Natural killer cell treated with Interleukin-12 subunit alpha and Interleukin-12 subunit beta and Interleukin-15 and Interleukin-18, amount 100 ng/mL, for 72 hours (primary cell): ENCODE measurements around the gene HS6ST1. TPM values are rescaled to one million over a fixed set of nuclear protein-coding genes. Genes with fewer than 3 reads are reported as not detected.

Source experiments
- ATAC-seq, 2 donors: fragments of 150-1000 bp; cut with Tn5 transposase in 1 of 2; sonication (Bioruptor Pico), chemical (Tn5 transposase) in 1 of 2; 2 replicates each; pipeline ENCODE4 v1.10.0; 2021
- DNase-seq: peaks from one replicate; pipeline ENCODE4 v3.0.0; 2022; ENCODE audit warnings: low spot score
- H3K27ac Mint-ChIP-seq, 2 donors: 1 replicate in 1 of 2; 2 replicates in 1 of 2; pipeline ENCODE4 v1.8.0; 2022; ENCODE audit warnings: mixed read lengths in 2 of 2, mild to moderate bottlenecking in 1 of 2, moderate library complexity in 1 of 2
- H3K27me3 Mint-ChIP-seq, 2 donors: 1 replicate in 1 of 2; 2 replicates in 1 of 2; pipeline ENCODE4 v1.8.0; 2022; ENCODE audit warnings: mixed read lengths in 2 of 2
- H3K36me3 Mint-ChIP-seq: one replicate; pipeline ENCODE4 v1.8.0; 2022; ENCODE audit warnings: mixed read lengths
- H3K4me1 Mint-ChIP-seq, 2 donors: 1 replicate in 1 of 2; 2 replicates in 1 of 2; pipeline ENCODE4 v1.8.0; 2022; ENCODE audit warnings: low read depth in 2 of 2, mixed read lengths in 2 of 2, mild to moderate bottlenecking in 1 of 2
- H3K4me3 Mint-ChIP-seq: one replicate; pipeline ENCODE4 v1.8.0; 2022; ENCODE audit warnings: mixed read lengths
- H3K9me3 Mint-ChIP-seq: 2 replicates; pipeline ENCODE4 v1.8.0; 2022; ENCODE audit warnings: mixed read lengths
- total RNA-seq, 2 donors: library from RNA; stranded (reverse); gene quantifications; one replicate each; pipeline ENCODE4 v1.2.3, GENCODE V29; 2022

The HS6ST1 gene
- total RNA-seq, 2 donors from 2014 or later: 17.5 to 25.5 TPM

DNA sequence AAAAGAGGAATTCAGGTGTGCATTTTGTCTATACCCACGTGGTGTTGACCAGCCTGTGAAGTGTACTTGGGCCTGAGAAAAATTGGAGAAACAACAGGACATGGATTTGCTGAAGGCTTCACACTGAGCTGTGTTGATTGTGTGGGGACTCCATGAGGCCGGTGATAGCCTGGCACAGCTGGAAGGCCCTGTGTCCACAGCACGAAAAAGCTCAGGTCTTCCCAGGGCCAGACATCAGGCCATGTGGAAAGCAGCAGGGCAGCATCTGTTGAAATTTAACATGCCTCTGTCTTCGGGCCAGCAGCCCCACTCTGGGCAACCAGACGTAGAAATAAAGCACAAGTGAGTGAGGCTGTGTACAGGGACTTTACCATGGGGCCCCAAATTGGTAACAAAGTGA, 84.1 kb downstream of the HS6ST1 start:
- Mint-ChIP-seq H3K27me3 (peaks cover 0 to 3% of the 10 kb centered on the region in 2 donors), H3K27ac (no peak overlapping the region), H3K9me3 (no peaks in the 10 kb centered on the region), H3K4me3 (no peak overlapping the region), H3K36me3 (no peaks in the 10 kb centered on the region), H3K4me1 (no peaks in the 10 kb centered on the region)
- DNase-seq (no peak), ATAC-seq (no peak)

DNA sequence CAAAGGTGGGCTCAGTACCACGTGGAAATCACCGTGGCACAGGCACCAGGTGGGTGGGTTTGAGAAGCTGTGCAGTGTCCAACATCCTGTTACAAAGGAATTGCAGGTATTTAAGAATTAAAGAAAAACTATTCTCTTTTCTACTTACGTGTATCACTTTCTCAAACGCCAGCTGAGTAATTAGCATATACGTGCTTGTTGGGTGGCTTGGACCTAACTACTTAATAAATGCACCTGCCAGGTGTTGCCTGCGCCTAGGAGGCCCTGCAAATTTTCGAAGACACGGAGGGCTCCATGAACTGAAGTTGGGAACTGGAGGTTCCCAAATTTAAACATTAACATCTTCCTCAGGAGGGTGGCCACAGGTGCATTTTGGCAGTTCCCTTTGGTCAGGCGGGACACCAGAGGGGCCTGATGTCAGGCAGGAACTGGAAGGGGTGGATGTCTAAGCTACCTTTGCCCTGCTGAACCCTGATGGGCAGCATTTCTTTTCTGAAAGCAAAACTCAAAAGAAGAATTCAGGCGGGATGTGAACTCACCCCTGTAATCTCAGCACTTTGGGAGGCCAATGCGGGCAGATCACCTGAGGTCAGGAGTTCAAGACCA, 84.8 kb downstream of the HS6ST1 start:
- Mint-ChIP-seq H3K27me3 (peaks cover 0 to 3% of the 10 kb centered on the region in 2 donors), H3K4me3 (peak overlapping the region; percentile 71), H3K4me1 (no peaks in the 10 kb centered on the region), H3K27ac (peak overlapping the region in 1 of 2 donors; percentile 75), H3K36me3 (no peaks in the 10 kb centered on the region), H3K9me3 (no peaks in the 10 kb centered on the region)
- DNase-seq (no peak), ATAC-seq (no peak)

DNA sequence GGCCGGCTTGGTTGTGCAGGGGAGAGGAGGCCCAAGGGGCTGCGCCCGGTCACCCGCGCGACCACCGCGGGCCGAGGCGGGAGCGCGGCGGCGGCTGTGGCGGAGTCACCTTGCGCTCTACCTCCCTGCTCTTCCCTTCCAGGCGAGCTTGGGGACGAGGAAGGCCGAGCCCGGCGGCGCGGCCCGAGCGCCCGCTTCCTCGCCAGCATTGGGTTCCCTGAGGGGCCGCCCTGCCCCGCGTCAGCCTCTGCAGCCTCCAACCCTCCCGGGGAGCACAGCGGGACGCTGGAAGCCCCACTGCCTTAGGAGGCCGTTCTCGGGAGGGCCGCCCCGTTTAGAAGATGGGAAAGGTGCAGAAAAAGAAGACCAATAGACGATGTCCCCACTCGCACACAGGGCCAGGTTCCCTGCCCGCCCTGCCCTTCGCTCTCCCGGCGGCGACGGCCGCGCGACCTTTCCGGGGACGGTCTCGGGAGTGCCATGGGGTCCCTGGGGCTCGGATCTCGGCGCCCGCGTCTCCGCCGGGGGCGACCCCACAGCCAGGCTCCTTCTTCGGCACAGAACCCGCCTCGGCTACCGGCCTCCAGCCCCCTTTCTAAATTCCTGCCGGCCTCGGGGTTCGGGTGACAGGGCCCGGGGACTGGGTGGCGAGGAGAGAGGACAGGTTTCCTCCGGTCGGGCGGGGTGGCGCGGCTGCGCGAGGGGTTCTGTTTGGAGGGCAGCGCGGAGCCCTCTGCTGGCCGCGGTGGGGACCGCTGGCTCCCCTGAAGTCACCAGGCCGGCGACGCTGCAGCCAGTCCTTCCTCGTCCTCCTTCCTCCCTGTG, 85.5 kb downstream of the HS6ST1 start:
- Mint-ChIP-seq H3K27ac (peak overlapping the region in 1 of 2 donors; percentile 75), H3K4me3 (peak overlapping the region; percentile 71)

DNA sequence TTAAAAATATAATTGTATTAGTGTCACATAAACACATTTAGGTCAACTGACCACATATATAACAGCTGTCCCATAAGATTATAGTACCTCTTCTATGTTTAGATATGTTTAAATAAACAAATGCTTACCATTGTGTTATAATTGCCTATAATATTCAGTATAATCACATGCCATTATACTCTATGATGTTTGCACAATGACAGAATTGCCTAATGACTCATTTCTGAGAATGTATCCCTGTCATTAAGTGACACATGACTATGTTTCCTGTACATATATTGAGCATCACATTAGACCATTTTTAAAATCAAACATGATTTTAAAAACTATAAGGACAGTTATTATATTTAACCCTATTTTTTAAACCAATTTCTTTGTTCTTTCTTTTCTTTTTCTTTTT, 89.8 kb downstream of the HS6ST1 start:
- H3K36me3 Mint-ChIP-seq: no peaks in the 10 kb centered on the region
- no peaks in the 10 kb centered on the region for H3K4me1 Mint-ChIP-seq
- peaks cover 0 to 2% of the 10 kb centered on the region in 2 donors for H3K27me3 Mint-ChIP-seq
- no peak overlapping the region for H3K27ac Mint-ChIP-seq
- DNase-seq: no peak
- H3K4me3 Mint-ChIP-seq: no peak overlapping the region
- ATAC-seq: no peak
- no peaks in the 10 kb centered on the region for H3K9me3 Mint-ChIP-seq

More for the DNA sequence above, 85.5 kb downstream of the HS6ST1 start:
- peak; percentile 89 for DNase-seq
- Mint-ChIP-seq H3K9me3 (no peaks in the 10 kb centered on the region), H3K27me3 (peaks cover 0 to 3% of the 10 kb centered on the region in 2 donors), H3K4me1 (no peaks in the 10 kb centered on the region), H3K36me3 (no peaks in the 10 kb centered on the region)
- ATAC-seq: peak; percentile 97

DNA sequence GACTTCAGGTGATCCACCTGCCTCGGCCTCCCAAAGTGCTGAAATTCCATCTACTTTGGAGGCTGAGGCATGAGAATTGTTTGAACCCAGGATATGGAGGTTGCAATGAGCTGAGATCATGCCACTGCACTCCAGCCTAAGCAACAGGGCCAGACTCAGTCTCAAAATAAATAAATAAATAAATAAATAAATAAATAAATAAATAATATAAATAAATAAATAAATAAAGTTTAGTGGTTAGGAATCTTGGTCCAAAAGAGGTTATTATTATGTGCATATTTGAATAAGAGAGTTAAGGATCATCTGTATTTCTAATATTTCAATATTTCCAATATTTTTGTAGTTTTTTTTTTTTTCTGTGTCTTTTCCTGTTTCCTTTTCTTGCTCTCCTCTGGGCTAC, 90.8 kb downstream of the HS6ST1 start:
- H3K4me1 Mint-ChIP-seq: no peaks in the 10 kb centered on the region
- H3K27me3 Mint-ChIP-seq: peaks cover 0 to 2% of the 10 kb centered on the region in 2 donors
- ATAC-seq (no peak), DNase-seq (no peak)
- H3K4me3 Mint-ChIP-seq: no peak overlapping the region
- no peak overlapping the region for H3K27ac Mint-ChIP-seq
- H3K36me3 Mint-ChIP-seq: no peaks in the 10 kb centered on the region
- H3K9me3 Mint-ChIP-seq: no peaks in the 10 kb centered on the region

DNA sequence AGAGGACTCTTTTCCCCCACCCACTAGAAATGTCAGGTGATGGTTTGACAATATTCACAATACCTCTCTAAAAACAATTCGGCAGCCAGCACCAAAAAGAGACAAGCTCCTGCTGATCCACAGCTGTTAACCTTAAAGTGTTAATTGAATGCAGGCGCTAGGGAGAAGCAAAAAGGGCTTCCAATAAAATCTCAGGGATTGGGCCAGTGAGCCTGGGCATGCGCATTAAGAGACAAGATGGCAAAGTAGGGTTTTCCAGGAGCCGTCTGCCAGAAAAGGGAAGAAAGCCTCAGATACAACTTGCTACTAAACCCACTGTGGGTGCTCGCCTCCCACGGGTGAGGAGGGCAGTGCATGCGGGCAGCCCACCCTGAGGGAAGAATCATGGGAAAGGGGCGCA, 98.8 kb downstream of the HS6ST1 start:
- H3K27ac Mint-ChIP-seq: no peak overlapping the region
- no peak overlapping the region for H3K4me3 Mint-ChIP-seq
- H3K9me3 Mint-ChIP-seq: no peaks in the 10 kb centered on the region

DNA sequence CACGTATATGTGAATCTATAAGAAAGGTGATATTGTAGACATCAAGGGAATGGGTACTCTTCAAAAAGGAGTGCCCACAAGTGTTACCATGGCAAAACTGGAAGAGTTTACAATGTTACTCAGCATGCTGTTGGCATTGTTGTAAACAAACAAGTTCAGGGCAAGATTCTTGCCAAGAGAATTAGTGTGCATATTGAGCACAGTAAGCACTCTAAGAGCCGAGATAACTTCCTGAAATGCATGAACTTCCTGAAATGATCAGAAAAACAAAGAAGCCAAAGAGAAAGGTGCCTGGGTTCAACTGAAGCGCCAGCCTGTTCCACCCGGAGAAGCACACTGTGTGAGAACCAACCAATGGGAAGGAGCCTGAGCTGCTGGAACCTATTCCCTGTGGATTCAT, 101.0 kb downstream of the HS6ST1 start:
- no peaks in the 10 kb centered on the region for H3K36me3 Mint-ChIP-seq
- H3K27ac Mint-ChIP-seq: no peak overlapping the region
- peaks cover 0 to 3% of the 10 kb centered on the region in 2 donors for H3K4me1 Mint-ChIP-seq
- peaks cover 4 to 7% of the 10 kb centered on the region in 2 donors for H3K27me3 Mint-ChIP-seq
- H3K9me3 Mint-ChIP-seq: no peaks in the 10 kb centered on the region
- no peak for ATAC-seq
- DNase-seq: no peak
- no peak overlapping the region for H3K4me3 Mint-ChIP-seq

More for the DNA sequence above, 98.8 kb downstream of the HS6ST1 start:
- no peaks in the 10 kb centered on the region for H3K36me3 Mint-ChIP-seq
- no peak for DNase-seq
- no peak for ATAC-seq
- H3K4me1 Mint-ChIP-seq: peaks cover 0 to 3% of the 10 kb centered on the region in 2 donors
- H3K27me3 Mint-ChIP-seq: peaks cover 3 to 4% of the 10 kb centered on the region in 2 donors

DNA sequence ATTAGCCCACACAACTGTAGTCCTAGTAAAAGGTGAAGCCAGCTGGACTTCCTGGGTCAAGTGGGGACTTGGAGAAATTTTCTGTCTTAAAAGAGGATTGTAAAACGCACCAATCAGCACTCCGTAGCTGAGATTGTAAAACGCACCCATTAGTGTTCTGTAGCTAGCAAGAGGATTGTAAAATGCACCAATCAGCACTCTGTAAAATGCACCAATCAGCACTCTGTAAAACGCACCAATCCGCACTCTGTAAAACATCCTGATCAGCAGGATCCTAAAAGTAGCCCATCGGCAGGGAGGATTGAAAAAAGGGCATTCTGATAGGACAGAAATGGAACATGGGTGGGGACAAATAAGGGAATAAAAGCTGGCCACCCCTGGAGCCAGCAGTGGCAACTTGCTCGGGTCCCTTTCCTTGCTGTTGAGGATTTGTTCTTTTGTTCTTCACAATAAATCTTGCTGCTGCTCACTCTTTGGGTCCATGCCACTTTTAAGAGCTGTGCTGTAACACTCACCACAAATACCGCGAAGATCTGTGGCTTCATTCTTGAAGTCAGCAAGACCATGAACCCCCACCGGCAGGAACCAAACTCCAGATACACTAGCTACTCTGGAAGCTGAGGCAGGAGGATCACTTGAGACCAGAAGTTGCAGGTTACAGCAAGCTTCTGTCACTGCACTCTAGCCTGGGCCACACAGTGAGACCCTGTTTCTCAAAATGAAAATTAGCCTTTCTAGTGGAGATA, 102.6 kb downstream of the HS6ST1 start:
- H3K27me3 Mint-ChIP-seq: peaks cover 4 to 7% of the 10 kb centered on the region in 2 donors
- H3K27ac Mint-ChIP-seq: no peak overlapping the region
- H3K4me3 Mint-ChIP-seq: no peak overlapping the region
- ATAC-seq: no peak
- no peaks in the 10 kb centered on the region for H3K36me3 Mint-ChIP-seq
- H3K4me1 Mint-ChIP-seq: peaks cover 0 to 3% of the 10 kb centered on the region in 2 donors
- DNase-seq: no peak
- no peaks in the 10 kb centered on the region for H3K9me3 Mint-ChIP-seq

Other genes starting within 250 kb of the HS6ST1 start
- gene UGGT1, start 227.7 kb downstream of the HS6ST1 start, total RNA-seq: 10 to 100 TPM; 64.8 to 76.5 TPM